NB4 (cell line): Measurements from ENCODE around the gene ATP11A.

Experiments
- CTCF ChIP-seq: IDR thresholded peaks from one replicate; pipeline ENCODE4 v1.5.1; 2012; ENCODE audit warnings: low read depth, low read length
- MAX ChIP-seq: IDR thresholded peaks from 2 replicates; pipeline ENCODE4 v1.6.1; 2011; ENCODE audit warnings: low read depth, low read length
- MYC ChIP-seq: IDR thresholded peaks from 2 replicates; pipeline ENCODE4 v1.6.1; 2011; ENCODE audit warnings: low read depth, low read length
- POLR2A ChIP-seq: IDR thresholded peaks from 2 replicates; pipeline ENCODE4 v1.6.1; 2011; ENCODE audit warnings: mild to moderate bottlenecking; ENCODE audit not compliant: insufficient read length; ENCODE audit errors: extremely low read depth

GRCh38 chr13:112821340-112822055 is 131.7 kb downstream of the ATP11A start:
- TF ChIP-seq CTCF (no peak), POLR2A (no peak), MAX (no peak), MYC (no peak)
